ENCODE measurements around the gene ZCCHC8.
"Not testable (repeated sequence)": the region's sequence is repeated elsewhere in the genome, so short reads cannot be mapped to it uniquely, and the experiment has no call there.

ZCCHC8 gene

DNA sequence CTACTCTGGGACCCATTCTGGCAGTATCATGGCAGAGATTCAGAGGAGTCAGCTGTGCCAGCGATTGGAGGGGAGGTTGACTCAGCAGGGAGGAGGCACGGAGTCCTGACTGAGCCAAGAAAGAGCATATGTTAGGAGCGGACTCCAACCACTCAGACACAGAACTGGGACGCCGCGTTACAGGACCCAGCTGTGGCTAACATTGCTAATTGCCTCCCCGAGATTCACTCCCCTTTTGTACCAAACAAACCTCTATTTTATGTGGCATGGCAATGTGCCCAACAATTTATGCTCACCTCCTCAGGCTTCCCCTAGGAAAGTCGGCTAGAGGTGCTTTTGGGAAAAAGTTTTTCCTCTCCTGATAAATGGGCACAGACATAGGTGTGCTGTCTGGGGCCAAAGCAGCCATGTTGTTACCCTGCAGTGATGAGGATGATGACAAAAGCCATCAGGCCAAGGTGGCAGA lies 63.0 kb downstream of the ZCCHC8 start:
- 90% methylated on average over 8 of the region's 8 CpGs for WGBS, 2 experiments
- H3K36me3 ChIP-seq (ENCODE audit: control insufficient read depth, insufficient read depth, low read length) = no peaks in the 10 kb centered on the region

DNA sequence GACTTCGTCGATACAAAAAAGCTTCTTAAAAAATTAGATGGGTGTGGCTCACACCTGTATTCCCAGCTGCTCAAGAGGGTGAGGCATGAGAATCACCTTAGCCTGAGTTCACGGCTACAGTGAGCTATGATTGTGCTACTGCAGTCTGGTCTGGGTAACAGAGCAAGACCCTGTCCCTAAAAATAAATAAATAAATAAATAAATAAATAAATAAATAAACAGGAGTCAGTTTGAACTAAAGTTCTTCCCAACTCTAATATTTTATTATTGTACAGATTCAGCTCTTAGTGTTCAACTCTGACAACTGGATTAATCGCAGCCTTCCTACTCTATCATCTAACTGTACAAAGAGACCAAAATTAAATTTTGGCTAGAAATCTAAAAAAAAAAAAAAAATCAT lies 65.5 kb downstream of the ZCCHC8 start:
- H3K4me1 ChIP-seq (ENCODE audit: control insufficient read depth, insufficient read depth, low read length) = no peaks in the 10 kb centered on the region
- H3K9me3 ChIP-seq (ENCODE audit: control insufficient read depth, low read length) = no peaks in the 10 kb centered on the region
- no peak overlapping the region for H3K4me3 ChIP-seq (ENCODE audit: insufficient read depth, low read depth, low read length)
- no peak overlapping the region for H3K27ac ChIP-seq (ENCODE audit: insufficient read depth, low read depth, low read length, poor library complexity, severe bottlenecking)
- no peaks in the 10 kb centered on the region for H3K27me3 ChIP-seq (ENCODE audit: control insufficient read depth, insufficient read depth, low read length, poor library complexity, severe bottlenecking)
- H3K36me3 ChIP-seq (ENCODE audit: control insufficient read depth, insufficient read depth, low read length) = no peaks in the 10 kb centered on the region
- 97% methylated on average over 3 to 4 of the region's 4 CpGs for WGBS, 2 experiments

More for the DNA sequence above, 63.0 kb downstream of the ZCCHC8 start:
- no peak overlapping the region for H3K4me3 ChIP-seq (ENCODE audit: insufficient read depth, low read depth, low read length)
- no peaks in the 10 kb centered on the region for H3K4me1 ChIP-seq (ENCODE audit: control insufficient read depth, insufficient read depth, low read length)
- H3K27ac ChIP-seq (ENCODE audit: insufficient read depth, low read depth, low read length, poor library complexity, severe bottlenecking) = no peak overlapping the region
- no peaks in the 10 kb centered on the region for H3K9me3 ChIP-seq (ENCODE audit: control insufficient read depth, low read length)
- no peaks in the 10 kb centered on the region for H3K27me3 ChIP-seq (ENCODE audit: control insufficient read depth, insufficient read depth, low read length, poor library complexity, severe bottlenecking)

DNA sequence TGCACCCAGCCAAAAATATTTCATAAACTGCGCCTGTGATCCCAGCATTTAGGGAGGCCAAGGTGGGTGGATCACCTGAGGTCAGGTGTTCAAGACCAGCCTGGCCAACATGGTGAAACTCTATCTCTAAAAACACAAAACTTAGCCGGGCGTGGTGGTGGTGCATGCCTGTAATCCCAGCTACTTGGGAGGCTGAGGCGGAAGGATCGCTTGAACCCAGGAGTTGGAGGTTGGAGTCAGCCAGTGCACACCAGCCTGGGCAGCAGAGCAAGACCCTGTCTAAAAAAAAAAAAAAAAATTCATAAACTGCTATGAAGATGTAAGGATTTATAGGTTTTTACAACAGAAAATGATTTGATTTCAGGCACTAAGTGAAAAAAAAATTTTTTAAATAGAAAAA lies 71.7 kb downstream of the ZCCHC8 start:
- WGBS, 2 experiments = 94 to 97% methylated on average over 5 of the region's 5 CpGs

DNA sequence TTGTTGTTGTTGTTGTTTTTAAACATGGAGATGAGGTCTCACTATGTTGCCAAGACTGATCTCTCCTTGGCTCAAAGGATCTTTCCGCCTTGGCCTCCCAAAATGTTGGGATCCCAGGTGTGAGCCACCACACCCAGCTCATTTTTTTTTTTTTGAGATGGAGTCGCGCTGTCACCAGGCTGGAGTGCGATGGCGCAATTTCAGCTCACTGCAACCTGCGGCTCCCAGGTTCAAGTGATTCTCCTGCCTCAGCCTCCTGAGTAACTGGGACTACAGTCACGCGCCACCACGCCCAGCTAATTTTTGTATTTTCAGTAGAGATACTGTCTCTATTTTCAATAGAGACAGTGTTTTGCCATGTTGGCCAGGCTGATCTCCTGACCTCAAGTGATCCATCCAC lies 73.3 kb downstream of the ZCCHC8 start:
- Histone ChIP-seq H3K4me3 (ENCODE audit: insufficient read depth, low read depth, low read length) (no peak overlapping the region), H3K9me3 (ENCODE audit: control insufficient read depth, low read length) (no peaks in the 10 kb centered on the region), H3K36me3 (ENCODE audit: control insufficient read depth, insufficient read depth, low read length) (no peaks in the 10 kb centered on the region), H3K27ac (ENCODE audit: insufficient read depth, low read depth, low read length, poor library complexity, severe bottlenecking) (no peak overlapping the region), H3K4me1 (ENCODE audit: control insufficient read depth, insufficient read depth, low read length) (no peaks in the 10 kb centered on the region), H3K27me3 (ENCODE audit: control insufficient read depth, insufficient read depth, low read length, poor library complexity, severe bottlenecking) (no peaks in the 10 kb centered on the region)
- 92 to 97% methylated on average over 9 of the region's 9 CpGs for WGBS, 2 experiments

More for the DNA sequence above, 71.7 kb downstream of the ZCCHC8 start:
- not testable (repeated sequence) for H3K4me3 ChIP-seq (ENCODE audit: insufficient read depth, low read depth, low read length); H3K27me3 ChIP-seq (ENCODE audit: control insufficient read depth, insufficient read depth, low read length, poor library complexity, severe bottlenecking); H3K9me3 ChIP-seq (ENCODE audit: control insufficient read depth, low read length); H3K36me3 ChIP-seq (ENCODE audit: control insufficient read depth, insufficient read depth, low read length); H3K27ac ChIP-seq (ENCODE audit: insufficient read depth, low read depth, low read length, poor library complexity, severe bottlenecking); H3K4me1 ChIP-seq (ENCODE audit: control insufficient read depth, insufficient read depth, low read length)

DNA sequence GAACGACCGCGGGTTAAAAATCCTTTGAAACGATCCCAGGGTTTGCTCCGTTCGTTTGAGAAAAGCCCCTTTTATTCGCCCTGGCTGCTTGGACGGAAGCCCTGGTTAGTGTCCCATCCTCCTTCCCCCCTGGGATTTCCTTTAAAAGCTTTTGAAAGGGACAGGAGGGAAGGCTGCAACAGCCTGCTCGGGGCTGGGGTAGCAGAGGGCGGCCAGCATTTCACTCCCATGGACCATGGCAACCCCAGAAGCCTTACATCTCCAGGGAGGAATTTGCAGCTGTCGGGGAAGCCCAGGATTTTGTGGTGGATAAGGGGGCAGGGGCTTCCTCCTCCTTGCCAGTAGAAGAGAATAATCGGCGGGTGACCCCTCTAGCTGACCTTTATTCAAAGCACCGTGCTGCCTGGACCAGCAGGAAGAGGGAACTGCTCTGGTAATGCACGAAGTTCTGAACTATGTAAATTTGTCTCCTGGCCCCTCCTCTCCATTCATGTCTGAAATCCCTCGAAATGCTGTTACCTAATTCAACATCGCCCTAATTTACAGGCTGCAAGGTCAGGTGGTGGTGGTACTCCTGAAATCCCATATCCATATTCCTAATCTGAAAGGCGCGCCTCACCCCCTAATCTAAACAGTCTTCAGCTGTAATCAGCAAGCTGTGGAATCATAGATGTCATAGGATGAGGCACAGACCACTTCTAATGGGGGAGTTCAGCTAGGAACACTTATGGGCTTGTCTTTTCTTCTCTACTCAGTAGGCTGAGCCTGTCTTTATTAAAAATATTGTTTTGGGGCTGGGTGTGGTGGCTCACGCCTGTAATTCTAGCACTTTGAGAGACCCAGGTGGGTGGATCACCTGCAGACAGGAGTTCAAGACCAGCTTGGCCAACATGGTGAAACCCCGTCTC lies 77.2 kb downstream of the ZCCHC8 start:
- Histone ChIP-seq H3K4me3 (ENCODE audit: insufficient read depth, low read depth, low read length) (peak overlapping the region; percentile 62), H3K9me3 (ENCODE audit: control insufficient read depth, low read length) (no peaks in the 10 kb centered on the region), H3K36me3 (ENCODE audit: control insufficient read depth, insufficient read depth, low read length) (no peaks in the 10 kb centered on the region), H3K27me3 (ENCODE audit: control insufficient read depth, insufficient read depth, low read length, poor library complexity, severe bottlenecking) (no peaks in the 10 kb centered on the region), H3K4me1 (ENCODE audit: control insufficient read depth, insufficient read depth, low read length) (peaks cover 12% of the 10 kb centered on the region), H3K27ac (ENCODE audit: insufficient read depth, low read depth, low read length, poor library complexity, severe bottlenecking) (peak overlapping the region; percentile 99)
- WGBS, 2 experiments = 17 to 19% methylated on average over 21 of the region's 21 CpGs

DNA sequence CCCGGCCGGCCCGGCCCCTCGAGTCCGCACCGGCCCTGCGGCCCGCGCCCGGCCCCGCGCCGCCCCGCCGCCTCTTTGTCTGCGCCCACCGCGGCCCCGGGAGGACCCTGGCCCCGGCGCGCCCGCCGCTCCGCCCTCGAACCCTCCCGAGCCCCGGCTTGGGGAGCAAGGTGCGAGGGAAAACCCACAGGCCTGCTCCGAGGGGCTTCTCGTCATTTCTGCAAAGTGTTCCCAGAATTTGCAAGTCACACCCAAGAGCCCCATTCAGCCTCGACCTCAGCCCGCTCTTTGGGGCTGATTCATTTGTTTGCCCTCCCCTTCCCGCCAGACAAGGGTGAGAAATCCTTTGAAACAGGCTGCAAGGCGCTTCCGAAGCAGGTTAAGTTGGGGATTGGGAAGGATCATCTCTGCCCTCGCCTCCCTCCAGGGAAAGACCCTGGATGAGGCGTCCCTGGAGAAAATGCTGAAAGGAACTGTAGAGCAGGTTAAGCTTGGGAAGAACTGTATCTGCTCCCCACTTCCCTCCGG lies 77.9 kb downstream of the ZCCHC8 start:
- Histone ChIP-seq H3K4me1 (ENCODE audit: control insufficient read depth, insufficient read depth, low read length) (peaks cover 12% of the 10 kb centered on the region), H3K36me3 (ENCODE audit: control insufficient read depth, insufficient read depth, low read length) (no peaks in the 10 kb centered on the region), H3K27ac (ENCODE audit: insufficient read depth, low read depth, low read length, poor library complexity, severe bottlenecking) (peak overlapping the region; percentile 99), H3K4me3 (ENCODE audit: insufficient read depth, low read depth, low read length) (peak overlapping the region; percentile 62), H3K9me3 (ENCODE audit: control insufficient read depth, low read length) (no peaks in the 10 kb centered on the region), H3K27me3 (ENCODE audit: control insufficient read depth, insufficient read depth, low read length, poor library complexity, severe bottlenecking) (no peaks in the 10 kb centered on the region)
- 0 to 1% methylated on average over 39 of the region's 39 CpGs for WGBS, 2 experiments

DNA sequence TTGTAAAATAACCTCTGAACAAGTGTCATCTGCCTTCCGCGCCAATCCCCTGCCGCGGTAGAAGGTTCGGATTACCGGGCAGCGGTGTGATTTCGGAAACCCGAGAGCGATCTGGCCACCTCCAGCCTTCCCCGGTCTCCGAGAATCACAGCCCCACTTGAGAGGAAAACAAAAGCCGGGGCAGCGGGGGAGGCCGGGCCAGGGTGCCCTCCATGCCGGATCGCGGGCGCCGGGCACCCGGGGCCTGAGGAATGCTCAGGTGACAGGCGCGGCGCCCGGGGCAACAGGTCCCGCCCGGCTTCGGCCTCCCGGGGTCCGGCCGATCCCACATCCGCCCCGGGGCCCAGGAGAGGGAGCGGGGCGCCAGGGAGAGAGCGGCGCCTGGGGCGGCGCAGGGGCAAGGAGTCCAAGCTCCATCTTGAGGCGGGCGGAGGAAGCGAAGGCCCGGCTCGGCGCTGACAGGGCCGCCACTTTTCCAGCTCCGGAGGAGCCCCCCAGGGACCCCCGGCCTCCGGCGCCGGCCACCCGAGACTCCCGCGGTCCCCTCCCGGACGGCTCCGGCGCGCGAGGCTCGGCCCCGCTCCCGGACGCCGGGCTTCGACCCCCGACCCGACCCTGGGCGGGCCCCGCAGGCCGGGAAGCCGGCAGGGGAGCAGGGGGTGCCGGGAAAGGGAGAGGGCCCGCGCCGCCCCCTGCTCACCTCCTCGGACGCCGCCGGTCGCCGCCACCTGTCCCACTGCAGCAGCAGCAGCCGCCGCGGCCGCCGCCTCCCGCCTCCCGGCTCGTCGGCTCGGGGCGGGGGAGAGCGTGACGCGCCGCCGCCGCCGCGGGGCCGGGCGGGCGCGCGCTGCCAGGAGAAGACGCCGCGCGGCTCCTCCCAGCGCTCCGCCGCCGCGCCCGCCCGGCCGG lies 78.7 kb downstream of the ZCCHC8 start, which contains the start of gene CLIP1:
TSS of gene CLIP1 (minus strand) at position 849 of the 909 bp plus-strand sequence. CDS start 42,217 bp downstream, outside the sequence.
- peaks cover 12% of the 10 kb centered on the region for H3K4me1 ChIP-seq (ENCODE audit: control insufficient read depth, insufficient read depth, low read length)
- no peaks in the 10 kb centered on the region for H3K36me3 ChIP-seq (ENCODE audit: control insufficient read depth, insufficient read depth, low read length)
- H3K27ac ChIP-seq (ENCODE audit: insufficient read depth, low read depth, low read length, poor library complexity, severe bottlenecking) = peak within 1 kb of the TSS; percentile 99
- H3K4me3 ChIP-seq (ENCODE audit: insufficient read depth, low read depth, low read length) = peak within 1 kb of the TSS; percentile 62
- no peaks in the 10 kb centered on the region for H3K9me3 ChIP-seq (ENCODE audit: control insufficient read depth, low read length)
- H3K27me3 ChIP-seq (ENCODE audit: control insufficient read depth, insufficient read depth, low read length, poor library complexity, severe bottlenecking) = no peaks in the 10 kb centered on the region
- WGBS, 2 experiments = 0% methylated on average over 118 of the region's 118 CpGs
